ENCODE measurements around the gene NXPH2.
"Not testable (repeated sequence)": the region's sequence is repeated elsewhere in the genome, so short reads cannot be mapped to it uniquely, and the experiment has no call there.

NXPH2 gene

DNA sequence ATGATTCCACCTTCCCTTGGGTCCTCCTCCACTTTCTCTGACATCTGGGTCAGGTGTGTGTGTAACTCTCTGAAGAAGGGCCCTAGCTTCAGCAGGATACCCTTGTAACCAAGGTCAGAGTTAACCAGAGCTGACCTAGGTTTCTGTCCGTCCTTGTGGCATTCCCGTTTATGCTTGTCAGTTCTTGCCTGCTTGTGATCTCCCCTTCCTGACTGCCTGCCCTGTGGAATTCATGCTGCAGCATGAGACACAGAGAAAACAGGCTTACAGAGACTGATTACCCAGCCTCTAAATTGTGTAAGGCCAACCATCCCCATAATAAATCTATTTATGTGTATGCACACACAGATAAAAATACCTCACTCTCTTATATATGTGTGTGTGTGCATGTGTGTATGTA, 22.8 kb downstream of the NXPH2 start:
- no peak for DNase-seq (ENCODE audit: low read depth)

- DNase-seq (ENCODE audit: low read depth): no peak
Measured at GRCh38 chr2:138752197-138752956, 27.8 kb downstream of the NXPH2 start.

DNA sequence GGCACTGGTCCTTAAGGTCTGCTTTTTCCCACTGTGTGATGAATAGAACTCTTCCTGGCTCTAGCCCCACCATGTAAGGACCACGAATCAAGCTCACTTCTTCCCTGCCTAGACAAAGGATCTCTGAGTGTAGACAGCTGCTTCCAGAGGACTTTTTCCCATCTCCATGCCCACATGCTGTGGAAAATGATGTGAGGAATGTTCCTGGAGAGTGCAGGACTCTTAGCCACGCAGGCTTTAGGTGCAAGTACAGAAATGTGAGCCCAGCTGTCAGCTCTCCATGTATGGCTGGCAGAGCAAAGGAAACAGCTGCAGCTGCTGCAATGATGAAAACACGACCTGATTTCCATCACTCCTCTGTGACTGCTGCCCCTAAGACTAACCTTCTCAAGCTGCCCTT, 35.5 kb downstream of the NXPH2 start:
- DNase-seq (ENCODE audit: low read depth): no peak

- DNase-seq (ENCODE audit: low read depth): no peak
Measured at GRCh38 chr2:138742441-138743057, 37.6 kb downstream of the NXPH2 start.

DNA sequence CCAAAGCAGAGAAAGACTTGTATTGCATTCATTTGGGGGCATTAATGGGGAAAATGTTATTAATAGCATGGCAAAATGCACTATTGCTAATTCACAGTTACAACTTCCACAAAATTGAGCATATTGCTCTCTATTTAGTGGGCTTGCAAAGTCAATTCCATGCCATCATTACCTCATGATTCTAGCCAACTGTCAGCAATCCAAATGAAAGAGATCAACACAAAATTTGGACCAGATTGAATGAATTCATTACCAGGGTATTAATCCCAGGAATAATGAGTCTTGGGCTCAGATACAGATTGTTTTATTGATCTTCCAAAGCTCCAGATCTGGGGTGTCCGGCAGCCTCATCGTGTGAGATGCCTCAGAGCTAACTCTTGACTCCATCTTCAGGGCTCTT, 38.3 kb downstream of the NXPH2 start:
- DNase-seq (ENCODE audit: low read depth): no peak

DNA sequence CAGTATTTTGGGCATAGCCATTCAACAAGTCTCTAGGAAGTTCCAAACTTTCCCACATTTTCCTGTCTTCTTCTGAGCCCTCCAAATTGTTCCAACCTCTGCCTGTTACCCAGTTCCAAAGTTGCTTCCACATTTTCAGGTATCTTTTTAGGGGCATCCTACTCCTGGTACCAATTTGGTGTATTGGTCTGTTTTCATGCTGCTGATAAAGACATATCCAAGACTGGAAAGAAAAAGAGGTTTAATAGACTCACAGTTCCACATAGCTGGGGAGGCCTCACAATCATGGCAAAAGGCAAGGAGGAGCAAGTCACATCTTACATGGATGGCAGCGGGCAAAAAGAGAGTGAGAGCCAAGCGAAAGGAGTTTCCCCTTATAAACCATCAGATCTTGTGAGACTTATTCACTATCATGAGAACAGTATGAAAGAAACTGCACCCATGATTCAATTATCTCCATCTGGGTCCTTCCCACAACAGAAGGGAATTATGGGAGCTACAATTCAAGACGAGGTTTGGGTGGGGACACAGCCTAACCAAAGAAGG, 43.1 kb downstream of the NXPH2 start:
- not testable (repeated sequence) for DNase-seq (ENCODE audit: low read depth)

DNA sequence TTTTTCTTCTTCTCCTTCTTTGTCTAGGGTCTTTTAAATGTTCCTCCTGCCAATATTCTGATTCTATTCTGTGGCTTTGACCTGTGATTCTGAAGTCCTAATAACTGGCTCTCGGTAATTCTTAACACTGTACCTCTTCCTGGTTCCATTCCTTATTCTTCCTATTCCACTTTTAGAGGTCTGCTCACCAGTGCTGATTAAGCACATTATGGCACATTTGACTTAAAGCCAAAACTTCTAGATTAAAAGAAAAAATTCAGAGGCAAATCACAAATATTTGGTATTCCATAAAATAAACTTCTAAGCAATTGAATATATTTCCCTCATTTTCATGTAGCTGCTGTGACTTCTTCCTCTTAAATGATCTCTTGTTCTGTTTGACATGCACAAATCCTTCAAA, 47.5 kb downstream of the NXPH2 start:
- DNase-seq (ENCODE audit: low read depth): no peak

DNA sequence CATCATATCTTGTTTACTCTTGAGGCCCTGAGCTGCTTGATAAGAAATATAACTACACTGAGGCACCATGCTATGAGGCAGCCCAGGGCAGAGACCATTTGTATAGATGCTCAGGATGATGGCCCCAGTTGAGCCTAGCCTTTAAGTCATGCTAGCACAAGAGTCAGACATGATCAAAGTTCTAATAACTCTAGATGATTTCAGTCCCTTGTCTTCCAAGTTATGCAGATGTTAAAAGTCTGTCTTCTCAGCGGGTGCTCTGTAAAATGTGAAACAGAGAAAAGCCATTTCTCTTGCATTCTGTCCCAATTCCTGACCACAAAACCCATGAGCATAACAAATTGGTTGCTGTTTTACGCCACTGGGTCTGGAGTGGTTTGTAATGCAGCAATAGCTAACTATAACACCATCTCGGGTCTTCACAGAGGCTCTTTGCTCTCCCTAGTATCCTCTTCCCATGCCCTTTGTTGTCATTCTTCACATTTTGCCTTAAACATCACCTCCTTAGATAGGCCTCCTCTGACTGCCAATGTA, 49.6 kb downstream of the NXPH2 start:
- no peak for DNase-seq (ENCODE audit: low read depth)

- no peak for DNase-seq (ENCODE audit: low read depth)
Measured at GRCh38 chr2:138727956-138728355, 52.2 kb downstream of the NXPH2 start.

DNA sequence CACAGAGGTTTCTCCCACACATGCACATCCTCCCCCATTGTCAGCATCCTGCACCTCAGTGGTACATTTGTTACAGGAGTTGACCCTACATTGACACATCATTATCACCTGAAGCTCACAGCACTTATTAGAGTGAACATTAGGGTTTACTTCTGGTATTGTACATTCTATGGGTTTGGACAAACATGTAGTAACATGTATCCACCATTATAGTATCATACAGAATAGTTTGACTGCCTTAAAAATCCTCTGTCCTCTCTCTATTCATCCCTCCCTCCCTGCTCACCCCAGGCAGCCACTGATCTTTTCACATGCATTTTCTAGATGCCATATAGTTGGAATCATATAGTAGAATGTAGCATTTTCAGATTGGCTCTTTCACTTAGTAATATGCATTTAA, 53.5 kb downstream of the NXPH2 start:
- no peak for DNase-seq (ENCODE audit: low read depth)

DNA sequence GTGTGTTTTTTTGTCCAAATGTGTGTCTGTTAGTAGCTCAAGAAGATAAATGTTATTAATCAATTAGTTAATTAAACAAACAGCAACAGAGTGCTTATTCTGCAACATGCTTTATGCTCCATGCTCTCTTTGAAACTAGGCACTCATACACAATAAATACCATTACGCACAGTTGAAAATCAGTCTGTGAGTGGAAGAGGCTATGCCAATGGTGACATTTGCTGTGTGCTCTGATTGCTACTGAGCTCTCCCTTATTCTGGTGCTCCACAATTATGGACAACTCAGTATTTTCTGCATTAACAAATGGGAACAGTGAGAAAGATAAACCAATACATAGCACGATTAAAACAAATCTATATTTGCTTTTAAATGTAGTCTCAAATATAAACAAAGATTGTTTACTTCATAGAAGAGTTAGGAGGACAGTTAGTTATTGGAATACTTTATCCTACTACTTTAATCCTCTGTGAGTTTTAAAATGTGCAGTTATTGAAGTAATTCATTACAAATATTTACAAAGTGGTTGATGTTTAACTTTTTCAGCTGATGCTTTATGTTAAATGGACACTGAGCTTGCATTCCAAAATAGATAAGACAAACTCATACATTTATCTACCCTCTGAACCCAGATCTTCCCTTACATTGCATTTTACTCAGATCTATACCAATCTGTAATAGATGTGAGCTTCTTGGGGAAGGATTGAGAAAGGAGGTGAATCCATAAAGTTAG, 55.3 kb downstream of the NXPH2 start:
- no peak for DNase-seq (ENCODE audit: low read depth)

GRCh38 chr2:138724327-138724726, 55.9 kb downstream of the NXPH2 start:
- no peak for DNase-seq (ENCODE audit: low read depth)

- DNase-seq (ENCODE audit: low read depth): no peak
Measured at GRCh38 chr2:138723196-138723987, 56.8 kb downstream of the NXPH2 start.

- DNase-seq (ENCODE audit: low read depth): no peak
Measured at GRCh38 chr2:138722316-138722715, 57.9 kb downstream of the NXPH2 start.

GRCh38 chr2:138720035-138720838, 60.0 kb downstream of the NXPH2 start:
- DNase-seq (ENCODE audit: low read depth): no peak

DNA sequence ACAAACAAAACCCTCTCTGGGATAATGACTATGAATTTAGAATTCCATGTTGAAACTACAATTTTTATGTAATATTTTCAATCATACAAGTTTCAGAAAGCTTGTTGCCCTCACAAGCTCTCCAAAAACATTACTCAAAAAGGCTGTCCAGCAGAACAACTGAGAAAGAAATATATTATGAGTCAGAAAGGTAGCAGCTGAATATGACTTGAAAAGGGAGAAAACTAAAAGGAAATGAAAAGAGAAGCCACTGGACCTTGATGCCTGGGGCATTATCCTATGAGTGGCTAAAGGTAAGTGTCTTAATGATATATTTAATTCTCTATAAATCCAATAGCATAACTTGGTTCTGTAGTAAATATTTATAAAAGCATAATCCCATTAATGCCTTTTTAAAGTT, 61.8 kb downstream of the NXPH2 start:
- DNase-seq (ENCODE audit: low read depth): no peak

- no peak for DNase-seq (ENCODE audit: low read depth)
Measured at GRCh38 chr2:138716183-138716582, 64.0 kb downstream of the NXPH2 start.

DNA sequence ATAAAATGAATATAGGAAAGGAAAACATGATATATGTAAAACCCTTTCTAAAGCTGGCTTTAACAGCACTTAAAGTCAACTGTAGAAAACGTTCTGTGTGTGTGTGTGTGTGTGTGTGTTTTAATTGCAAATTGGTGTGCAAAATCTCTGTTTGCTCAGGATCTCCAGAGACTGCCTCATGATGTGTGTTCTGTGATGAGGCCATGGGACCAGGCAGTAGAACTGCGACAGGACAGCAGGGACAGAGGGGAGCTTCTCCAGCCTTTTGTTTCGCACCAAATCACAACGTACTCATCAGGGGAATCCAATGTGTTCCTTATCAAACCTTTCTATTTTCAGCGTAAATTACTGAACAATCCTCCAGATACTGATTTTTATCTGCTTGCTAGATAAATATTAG, 66.7 kb downstream of the NXPH2 start:
- no peak for DNase-seq (ENCODE audit: low read depth)

- DNase-seq (ENCODE audit: low read depth): no peak
Measured at GRCh38 chr2:138713069-138713496, 67.1 kb downstream of the NXPH2 start.

- DNase-seq (ENCODE audit: low read depth): no peak
Measured at GRCh38 chr2:138712212-138712979, 67.8 kb downstream of the NXPH2 start.
